WERI-Rb-1 (cell line): Measurements from ENCODE around the gene NDUFB11.

Experiments
- DNase-seq: peaks from one replicate; pipeline ENCODE4 v3.0.0-alpha.2; 2020
- H3K27ac ChIP-seq: fragments of 250-450 bp; sonication (Bioruptor Pico); 2 replicates; pipeline ENCODE4 v1.5.1; 2020; ENCODE audit warnings: mild to moderate bottlenecking, moderate library complexity
- H3K27me3 ChIP-seq: fragments of 250-450 bp; sonication (Bioruptor Pico); 2 replicates; pipeline ENCODE4 v1.5.1; 2021; ENCODE audit warnings: mild to moderate bottlenecking, low read depth, moderate library complexity; ENCODE audit not compliant: insufficient read depth, severe bottlenecking
- H3K36me3 ChIP-seq: fragments of 250-450 bp; sonication (Bioruptor Pico); 2 replicates; pipeline ENCODE4 v1.5.1; 2020; ENCODE audit warnings: mild to moderate bottlenecking, moderate library complexity
- H3K4me3 ChIP-seq: 2 replicates; pipeline ENCODE4 v1.5.1; 2011; ENCODE audit warnings: low read depth, mild to moderate bottlenecking, control low read depth, low read length
- H3K9me3 ChIP-seq: fragments of 250-450 bp; sonication (Bioruptor Pico); 2 replicates; pipeline ENCODE4 v1.5.1; 2021; ENCODE audit warnings: mild to moderate bottlenecking, moderate library complexity; ENCODE audit not compliant: severe bottlenecking
- TF ChIP-seq, protein P1 (sequence below): IDR thresholded peaks from 2 replicates; pipeline ENCODE4 v1.5.1; 2011; ENCODE audit warnings: low read depth, mild to moderate bottlenecking, control low read depth, inconsistent platforms, low read length

The NDUFB11 gene

DNA sequence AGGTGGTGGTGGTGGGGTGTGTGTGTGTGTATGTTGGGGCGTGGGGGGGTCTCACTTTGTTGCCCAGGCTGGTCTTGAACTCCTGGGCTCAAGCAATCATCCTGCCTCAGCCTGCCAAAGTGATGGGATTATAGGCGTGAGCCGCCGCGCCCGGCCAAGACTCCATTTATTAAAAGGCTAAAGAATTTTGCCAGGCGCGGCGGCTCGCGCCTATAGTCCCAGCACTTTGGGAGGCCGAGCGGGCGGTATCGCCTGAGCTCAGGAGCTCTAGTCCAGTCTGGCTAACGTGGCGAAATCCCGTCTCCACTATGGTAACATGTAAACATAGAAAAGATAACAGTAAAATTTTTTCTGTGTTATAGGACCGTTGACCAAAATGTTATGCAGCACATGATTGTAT, 45.4 kb upstream of the NDUFB11 start:
- H3K4me3 ChIP-seq: no peak overlapping the region
- peaks cover 11% of the 10 kb centered on the region for H3K36me3 ChIP-seq
- no peak overlapping the region for H3K27ac ChIP-seq
- DNase-seq: no peak
- TF ChIP-seq, protein P1, sequence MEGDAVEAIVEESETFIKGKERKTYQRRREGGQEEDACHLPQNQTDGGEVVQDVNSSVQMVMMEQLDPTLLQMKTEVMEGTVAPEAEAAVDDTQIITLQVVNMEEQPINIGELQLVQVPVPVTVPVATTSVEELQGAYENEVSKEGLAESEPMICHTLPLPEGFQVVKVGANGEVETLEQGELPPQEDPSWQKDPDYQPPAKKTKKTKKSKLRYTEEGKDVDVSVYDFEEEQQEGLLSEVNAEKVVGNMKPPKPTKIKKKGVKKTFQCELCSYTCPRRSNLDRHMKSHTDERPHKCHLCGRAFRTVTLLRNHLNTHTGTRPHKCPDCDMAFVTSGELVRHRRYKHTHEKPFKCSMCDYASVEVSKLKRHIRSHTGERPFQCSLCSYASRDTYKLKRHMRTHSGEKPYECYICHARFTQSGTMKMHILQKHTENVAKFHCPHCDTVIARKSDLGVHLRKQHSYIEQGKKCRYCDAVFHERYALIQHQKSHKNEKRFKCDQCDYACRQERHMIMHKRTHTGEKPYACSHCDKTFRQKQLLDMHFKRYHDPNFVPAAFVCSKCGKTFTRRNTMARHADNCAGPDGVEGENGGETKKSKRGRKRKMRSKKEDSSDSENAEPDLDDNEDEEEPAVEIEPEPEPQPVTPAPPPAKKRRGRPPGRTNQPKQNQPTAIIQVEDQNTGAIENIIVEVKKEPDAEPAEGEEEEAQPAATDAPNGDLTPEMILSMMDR: no peak
- no peaks in the 10 kb centered on the region for H3K9me3 ChIP-seq
- H3K27me3 ChIP-seq: peaks cover 51% of the 10 kb centered on the region

DNA sequence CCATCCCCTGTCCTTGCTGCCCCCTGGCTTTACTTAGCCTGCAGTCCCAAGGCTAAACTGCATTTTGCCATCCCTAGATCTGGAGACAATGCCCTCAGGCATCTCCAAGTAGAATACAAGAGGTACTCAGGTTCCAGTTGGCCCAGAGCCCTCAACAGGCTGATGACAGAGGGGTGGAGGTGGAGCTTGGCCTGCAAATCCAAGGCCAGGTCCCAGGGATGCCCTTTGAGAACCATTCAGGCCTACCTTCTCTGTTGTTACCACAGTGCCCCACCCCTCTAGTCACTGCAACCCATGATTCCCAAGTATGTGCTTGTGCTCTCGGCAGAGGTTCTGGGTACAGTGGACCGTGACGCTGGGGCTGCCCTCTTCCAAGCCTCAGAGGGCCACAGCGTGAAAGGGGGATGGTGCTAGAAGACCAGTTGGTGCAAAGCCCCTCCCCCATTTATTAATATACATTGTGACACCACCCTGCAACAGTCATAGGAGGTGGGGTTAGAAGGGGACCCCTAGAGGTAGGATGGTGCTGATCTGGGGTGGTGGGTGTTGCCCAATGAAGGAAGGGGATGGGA, 42.7 kb upstream of the NDUFB11 start:
- H3K9me3 ChIP-seq: no peaks in the 10 kb centered on the region
- no peak for DNase-seq
- H3K27me3 ChIP-seq: peaks cover 51% of the 10 kb centered on the region
- H3K36me3 ChIP-seq: peaks cover 24% of the 10 kb centered on the region
- H3K27ac ChIP-seq: no peak overlapping the region
- TF ChIP-seq, protein P1: no peak
- H3K4me3 ChIP-seq: no peak overlapping the region

DNA sequence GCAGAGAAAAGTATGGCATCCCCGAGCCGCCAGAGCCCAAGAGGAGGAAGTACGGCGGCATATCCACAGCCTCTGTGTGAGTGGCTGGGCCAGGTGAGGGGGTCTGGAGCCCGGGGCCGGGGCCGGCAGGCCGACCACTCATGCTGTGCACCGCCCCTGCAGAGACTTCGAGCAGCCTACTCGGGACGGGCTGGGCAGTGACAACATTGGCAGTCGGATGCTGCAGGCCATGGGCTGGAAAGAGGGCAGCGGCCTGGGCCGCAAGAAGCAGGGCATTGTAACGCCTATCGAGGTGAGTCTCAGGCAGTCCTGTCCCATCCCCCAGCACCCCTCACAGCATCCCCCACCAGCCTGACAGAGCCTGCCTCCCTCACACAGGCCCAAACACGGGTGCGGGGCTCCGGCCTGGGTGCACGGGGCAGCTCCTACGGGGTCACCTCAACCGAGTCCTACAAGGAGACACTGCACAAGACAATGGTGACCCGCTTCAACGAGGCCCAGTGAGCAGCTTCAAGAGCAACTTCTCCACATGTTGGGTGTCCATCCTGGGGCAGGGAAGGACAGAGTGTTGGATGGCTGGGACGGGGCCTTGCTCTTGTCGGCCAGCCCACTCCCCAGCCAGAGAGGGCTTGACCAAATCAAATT, 41.7 kb upstream of the NDUFB11 start:
- DNase-seq: no peak
- Histone ChIP-seq H3K9me3 (no peaks in the 10 kb centered on the region), H3K27ac (no peak overlapping the region), H3K36me3 (peaks cover 32% of the 10 kb centered on the region), H3K4me3 (no peak overlapping the region), H3K27me3 (peaks cover 52% of the 10 kb centered on the region)
- TF ChIP-seq, protein P1: no peak

DNA sequence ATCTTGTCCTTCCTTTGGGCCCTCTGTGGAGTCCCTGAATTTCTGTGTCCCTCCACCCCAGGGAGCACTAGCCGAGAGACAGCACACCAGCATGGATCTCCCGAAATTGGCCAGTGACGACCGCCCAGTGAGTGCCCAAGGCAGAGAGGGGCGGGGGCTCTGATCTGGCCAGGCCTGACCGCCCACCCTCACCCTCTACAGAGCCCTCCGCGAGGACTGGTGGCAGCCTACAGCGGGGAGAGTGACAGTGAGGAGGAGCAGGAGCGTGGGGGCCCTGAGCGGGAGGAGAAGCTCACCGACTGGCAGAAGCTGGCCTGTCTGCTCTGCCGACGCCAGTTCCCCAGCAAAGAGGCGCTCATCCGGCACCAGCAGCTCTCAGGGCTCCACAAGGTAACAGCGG, 40.7 kb upstream of the NDUFB11 start:
- no peaks in the 10 kb centered on the region for H3K9me3 ChIP-seq
- TF ChIP-seq, protein P1: no peak
- DNase-seq: no peak
- H3K27ac ChIP-seq: no peak overlapping the region
- H3K27me3 ChIP-seq: peaks cover 47% of the 10 kb centered on the region
- no peak overlapping the region for H3K4me3 ChIP-seq
- peaks cover 36% of the 10 kb centered on the region for H3K36me3 ChIP-seq

DNA sequence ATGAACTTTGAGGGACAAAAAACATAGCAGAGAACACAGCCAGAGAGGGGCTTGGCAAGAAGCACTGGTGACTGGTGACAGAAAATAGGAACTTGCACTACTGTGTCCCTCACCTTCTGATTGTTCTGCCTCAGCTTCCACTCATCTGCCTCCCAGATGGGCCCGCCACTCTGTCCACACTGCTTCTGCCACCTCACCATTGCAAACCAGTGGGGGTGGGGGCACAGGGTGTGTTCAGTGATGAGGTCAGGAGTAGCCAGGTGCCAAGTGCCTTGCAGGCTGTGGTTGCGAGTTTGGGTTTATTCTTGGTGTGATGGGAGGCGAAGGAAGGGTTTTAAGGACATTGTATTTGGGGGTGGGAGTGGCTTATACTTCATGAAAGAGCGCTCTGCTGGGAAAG, 40.0 kb upstream of the NDUFB11 start:
- DNase-seq: no peak
- Histone ChIP-seq H3K36me3 (peaks cover 36% of the 10 kb centered on the region), H3K9me3 (no peaks in the 10 kb centered on the region), H3K27ac (no peak overlapping the region), H3K27me3 (peaks cover 39% of the 10 kb centered on the region), H3K4me3 (no peak overlapping the region)
- TF ChIP-seq, protein P1: no peak
